HepG2 (cell line): ENCODE measurements around the gene PURB. TPM values are rescaled to one million over a fixed set of nuclear protein-coding genes. Genes with fewer than 3 reads are reported as not detected.

Source experiments
- E2F5 ChIP-seq: sonication (generic); formaldehyde crosslinking; conservative IDR thresholded peaks from 2 replicates; pipeline ENCODE4 v1.4.0; 2020; ENCODE audit warnings: missing genetic modification reagents
- HMGXB3 ChIP-seq: sonication (generic); formaldehyde crosslinking; IDR thresholded peaks from 2 replicates; pipeline ENCODE4 v1.4.0; 2020; ENCODE audit warnings: missing genetic modification reagents, borderline replicate concordance
- KDM4B ChIP-seq: sonication (generic); formaldehyde crosslinking; IDR thresholded peaks from 2 replicates; pipeline ENCODE4 v1.4.0; 2020; ENCODE audit warnings: missing genetic modification reagents
- LRRFIP1 ChIP-seq: sonication (generic); formaldehyde crosslinking; conservative IDR thresholded peaks from 2 replicates; pipeline ENCODE4 v1.4.0; 2020; ENCODE audit warnings: missing genetic modification reagents
- MED8 ChIP-seq: sonication (generic); formaldehyde crosslinking; IDR thresholded peaks from 2 replicates; pipeline ENCODE4 v1.8.1; 2023; ENCODE audit warnings: mild to moderate bottlenecking, missing genetic modification reagents; ENCODE audit not compliant: insufficient replicate concordance
- PHF8 ChIP-seq: sonication (generic); formaldehyde crosslinking; IDR thresholded peaks from 2 replicates; pipeline ENCODE4 v1.5.0; 2020; ENCODE audit warnings: missing genetic modification reagents
- POLR2A ChIP-seq, 2 experiments: IDR thresholded peaks; 2 replicates each; pipeline ENCODE4 v1.6.1; 2011; ENCODE audit warnings: low read depth in 2 of 2, low read length in 2 of 2, mild to moderate bottlenecking in 1 of 2, moderate library complexity in 1 of 2; ENCODE audit not compliant: insufficient read depth in 1 of 2
- ZBTB38 ChIP-seq: sonication (generic); formaldehyde crosslinking; IDR thresholded peaks from 2 replicates; pipeline ENCODE4 v1.5.1; 2020; ENCODE audit warnings: mild to moderate bottlenecking, missing genetic modification reagents
- ZBTB4 ChIP-seq: sonication (generic); formaldehyde crosslinking; IDR thresholded peaks from 2 replicates; pipeline ENCODE4 v1.4.0; 2020; ENCODE audit warnings: missing genetic modification reagents, mild to moderate bottlenecking, borderline replicate concordance
- ZFX ChIP-seq: sonication (generic); formaldehyde crosslinking; IDR thresholded peaks from 2 replicates; pipeline ENCODE4 v1.4.0; 2020; ENCODE audit warnings: mild to moderate bottlenecking, low read depth, missing genetic modification reagents, moderate library complexity
- ZNF687 ChIP-seq: sonication (generic); formaldehyde crosslinking; IDR thresholded peaks from 2 replicates; pipeline ENCODE4 v1.5.1; 2020; ENCODE audit warnings: mild to moderate bottlenecking, missing genetic modification reagents, moderate library complexity
- polyA plus RNA-seq, 8 experiments: library from polyadenylated mRNA; depleted of rRNA in 3 of 8; stranded (reverse) in 7 of 8; unstranded in 1 of 8; fragments of >200 nt; fragmentation: Illumina TruSeq in 4 of 8; extraction: Trizol in 4 of 8; gene quantifications; 2 replicates each; pipeline versions ENCODE4 v1.2.1 to v1.2.3, GENCODE V29; 2011 to 2016; ENCODE audit warnings: low read depth in 4 of 8, missing spikeins in 1 of 8, mixed read lengths in 1 of 8; ENCODE audit not compliant: insufficient read depth in 1 of 8
- total RNA-seq, 5 experiments: library from RNA; depleted of rRNA; stranded (reverse); fragments of >200 nt; fragmentation: Illumina TruSeq; extraction: Trizol; gene quantifications; 2 replicates each; pipeline ENCODE4 v1.2.3, GENCODE V29; 2016; ENCODE audit warnings: low read depth in 1 of 5

The PURB gene
- total and polyA plus RNA-seq, 2 of the 13 experiments (the other 11 are each of a cell fraction or from before 2014, with no cell fraction given) = 2.3 to 4.3 TPM

- no peak for TF ChIP-seq LRRFIP1
- peak; percentile 85 for TF ChIP-seq ZNF687
- peak; percentile 72 for TF ChIP-seq ZBTB38
- TF ChIP-seq PHF8 = peak; percentile 90
- TF ChIP-seq MED8 (CRISPR knock-in tag) = peak; percentile 40
- 0 out of 2 replicates have a peak, but pooled peaks have one; percentile 19 for TF ChIP-seq HMGXB3 (CRISPR knock-in tag)
- no peak; the same call in 1 of the 2 replicates for TF ChIP-seq E2F5 (CRISPR knock-in tag)
- peak; percentile 95 for TF ChIP-seq ZFX (CRISPR knock-in tag)
- peak; percentile 84 to 86 for TF ChIP-seq POLR2A (IDR thresholded peaks at IDR 0.05; ENCODE audit: insufficient read depth in 1 of 2, low read depth in 2 of 2, low read length in 2 of 2)
- no peak for TF ChIP-seq KDM4B (CRISPR knock-in tag)
- TF ChIP-seq ZBTB4 (CRISPR knock-in tag) = peak; percentile 45; the same call in 1 of the 2 replicates
These were observed at the start of gene PURB (continued) for GRCh38 chr7:44885394-44886317.
